Ureter (tissue), 1 donor: ENCODE data around the gene MCM10. TPM values are rescaled to one million over a fixed set of nuclear protein-coding genes. Genes with fewer than 3 reads are reported as not detected.

Experiments used
- total RNA-seq: library from RNA; stranded (reverse); gene quantifications from one replicate; pipeline ENCODE4 v1.2.4, GENCODE V29; 2023
- donor health status: DM: yes; HTN: yes; CAD: no.

MCM10 gene
- total RNA-seq, 1 donor from 2014 or later: 1.6 TPM

Other genes starting within 250 kb of the MCM10 start
- 32.4 TPM for gene CCDC3, start 159.8 kb upstream of the MCM10 start, total RNA-seq
- gene OPTN, start 61.4 kb upstream of the MCM10 start, total RNA-seq: 49.9 TPM
- not detected for gene UCMA, start 72.8 kb downstream of the MCM10 start, total RNA-seq
- 28.4 TPM for gene PHYH, start 138.5 kb downstream of the MCM10 start, total RNA-seq
- 44.7 TPM for gene SEPHS1, start 186.7 kb downstream of the MCM10 start, total RNA-seq